HL-60/S4 treated with phorbol 12-myristate 13-acetate at 8.2 ng/mL for 4 days and 3 days (cell line): ENCODE measurements around the gene SPINK2.

Experiments used
- in situ Hi-C: fragments of 300-500 bp; cut with MboI; formaldehyde crosslinking; loops from 2 replicates; pipeline ENCODE4 v1.15.0; 2022; ENCODE audit warnings: low sequenced_read_pairs

Gene SPINK2, protein sequence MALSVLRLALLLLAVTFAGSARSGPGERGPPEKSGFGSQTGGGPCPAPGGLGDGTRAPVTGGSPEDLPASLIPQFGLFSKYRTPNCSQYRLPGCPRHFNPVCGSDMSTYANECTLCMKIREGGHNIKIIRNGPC

DNA sequence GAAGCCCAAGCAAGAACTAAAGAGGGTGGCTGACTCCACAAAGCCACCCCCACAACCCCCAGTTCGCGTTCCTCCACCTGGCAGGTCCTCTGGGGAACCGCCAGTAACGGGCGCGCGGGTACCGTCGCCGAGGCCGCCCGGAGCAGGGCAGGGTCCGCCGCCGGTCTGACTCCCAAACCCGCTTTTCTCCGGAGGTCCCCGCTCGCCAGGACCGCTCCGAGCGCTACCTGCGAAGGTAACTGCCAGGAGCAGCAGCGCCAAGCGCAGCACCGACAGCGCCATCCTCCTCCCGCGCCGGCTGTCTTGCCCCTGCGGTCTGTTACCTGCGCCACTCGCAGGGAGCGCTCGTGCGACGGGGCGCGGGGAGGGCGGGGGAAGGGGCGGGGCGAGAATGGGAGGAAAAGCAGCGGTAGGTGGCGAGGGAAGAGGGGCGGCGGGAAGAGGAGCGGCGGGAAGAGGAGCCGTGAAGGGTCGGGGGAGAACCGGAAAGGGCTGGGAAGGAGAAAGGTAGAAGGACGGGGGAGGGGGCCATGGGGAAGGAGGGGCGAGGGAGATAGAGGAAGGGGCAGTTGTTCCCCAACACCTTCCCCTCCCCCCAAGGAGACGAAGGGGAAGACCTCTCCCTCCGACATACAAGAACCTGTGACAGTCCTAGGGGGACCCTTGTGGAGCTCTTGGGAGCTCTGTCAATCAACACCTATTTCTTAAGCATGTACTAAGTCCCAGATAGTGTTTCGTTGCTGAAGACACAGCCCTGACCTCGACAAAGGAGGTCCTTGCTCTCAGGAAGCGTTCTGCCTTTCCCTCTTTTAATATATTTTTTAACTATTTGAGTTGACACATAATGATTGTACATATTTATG, at the start of gene SPINK2:
Gene SPINK2 (minus strand): TSS at position 321 of the 863 bp plus-strand sequence. CDS start 39 bp downstream, at position 282.
- in situ Hi-C loops, result no loop called here

DNA sequence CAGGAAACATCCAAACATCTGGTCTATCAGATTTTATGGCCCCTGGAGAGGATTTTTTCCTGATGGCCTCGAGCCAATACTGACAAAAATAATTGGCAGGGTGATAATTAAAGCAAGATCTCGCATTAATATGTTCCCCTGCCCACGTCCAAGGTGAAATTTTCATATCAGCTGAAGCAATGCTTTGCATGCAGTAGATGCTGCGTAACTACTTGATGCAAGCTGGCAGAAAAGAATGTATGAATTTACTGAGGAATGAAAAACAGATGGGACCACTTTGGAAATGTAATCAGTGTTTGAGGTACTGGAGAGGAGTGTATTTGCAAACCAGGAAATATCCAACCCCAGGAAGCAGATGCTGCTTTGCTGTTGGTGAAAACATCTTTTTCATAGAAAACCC, 49.4 kb upstream of the SPINK2 start:
- in situ Hi-C loops, result no loop called here

DNA sequence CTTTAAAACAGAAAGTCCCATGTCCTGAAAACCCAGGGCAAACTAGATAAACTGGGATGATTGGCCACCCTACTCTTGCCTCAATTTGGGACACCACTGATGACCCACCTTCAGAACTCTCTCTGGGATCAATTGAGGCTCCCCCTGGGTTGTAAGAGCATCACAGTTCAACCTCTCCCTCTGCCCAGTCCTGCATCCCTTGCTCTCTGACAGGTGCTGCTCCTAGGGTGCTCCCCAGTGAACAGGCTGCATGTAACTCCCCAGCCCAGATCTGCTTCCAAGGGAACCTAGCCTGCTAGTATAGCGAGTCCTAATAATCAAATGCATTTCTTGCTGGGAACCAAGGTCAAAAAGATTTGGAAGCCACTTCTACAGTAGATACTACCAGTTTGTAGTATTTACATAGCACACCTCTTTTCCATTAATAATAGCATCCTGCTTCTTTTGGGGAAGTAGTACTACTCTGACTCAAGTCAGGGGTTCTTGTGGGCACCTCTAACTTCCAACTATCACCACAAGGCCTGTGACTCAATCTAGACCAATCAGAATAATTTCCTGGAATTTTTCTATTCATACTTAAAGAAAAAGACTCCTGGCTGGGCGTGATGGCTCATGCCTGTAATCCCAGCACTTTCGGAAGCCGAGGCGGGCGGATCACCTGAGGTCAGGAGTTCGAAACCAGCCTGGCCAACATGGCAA, 42.1 kb upstream of the SPINK2 start:
- in situ Hi-C loops, result no loop called here

DNA sequence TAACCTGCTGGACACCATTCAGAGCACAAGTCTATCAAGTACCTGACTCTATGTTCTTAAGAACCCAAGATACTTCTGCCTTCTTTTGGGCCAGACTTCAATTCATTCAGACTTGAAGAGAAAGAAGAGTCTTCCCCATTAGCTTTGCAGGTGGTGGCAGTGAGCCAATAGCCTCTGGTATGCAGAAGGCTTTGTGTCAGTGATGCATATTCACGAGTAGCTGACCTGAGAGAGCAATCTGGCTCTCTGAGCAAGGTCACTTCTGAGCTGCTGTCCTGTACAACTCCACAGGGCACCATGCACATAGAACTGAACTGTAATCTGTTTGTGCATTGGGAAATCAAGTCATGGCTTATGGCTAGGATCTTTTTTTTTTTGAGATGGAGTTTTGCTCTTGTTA, 39.9 kb upstream of the SPINK2 start:
- in situ Hi-C loops, result no loop called here

DNA sequence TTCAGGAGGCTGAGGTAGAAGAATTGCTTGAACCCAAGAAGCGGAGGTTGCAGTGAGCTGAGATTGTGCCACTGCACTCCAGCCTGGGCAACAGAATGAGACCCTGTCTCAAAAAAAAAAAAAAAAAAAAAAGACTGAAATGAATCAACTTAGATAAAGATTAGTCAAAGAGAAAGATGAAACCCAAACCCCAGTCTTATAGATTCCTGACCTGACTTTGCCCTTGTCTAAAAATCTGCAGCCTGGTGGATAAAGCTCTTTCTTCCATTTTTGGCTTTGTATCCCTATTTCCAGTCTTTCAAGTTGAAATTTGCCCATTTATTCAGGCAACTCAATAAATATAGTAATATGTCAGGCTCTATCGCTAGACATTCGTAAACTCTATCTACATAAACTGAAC, 39.3 kb upstream of the SPINK2 start:
- in situ Hi-C loops, result no loop called here

DNA sequence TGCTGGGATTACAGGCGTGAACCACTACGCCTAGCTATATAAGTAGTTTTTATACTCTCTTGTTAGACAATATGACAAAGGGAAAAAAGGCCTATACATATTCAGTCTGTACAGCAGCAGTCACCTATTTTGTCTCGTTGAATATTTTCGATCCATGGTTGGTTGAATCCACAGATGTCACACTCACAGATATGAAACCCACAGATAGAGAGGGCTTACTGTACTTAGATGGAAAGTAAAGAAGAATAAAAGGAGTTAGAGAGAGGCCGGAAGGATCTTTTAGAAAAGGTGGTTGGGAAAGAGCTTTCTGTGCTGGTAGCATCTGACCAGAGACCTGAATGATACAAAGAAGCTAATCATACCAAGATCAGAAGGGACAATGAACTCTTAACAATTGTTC, 38.3 kb upstream of the SPINK2 start:
- in situ Hi-C loops, result no loop called here

DNA sequence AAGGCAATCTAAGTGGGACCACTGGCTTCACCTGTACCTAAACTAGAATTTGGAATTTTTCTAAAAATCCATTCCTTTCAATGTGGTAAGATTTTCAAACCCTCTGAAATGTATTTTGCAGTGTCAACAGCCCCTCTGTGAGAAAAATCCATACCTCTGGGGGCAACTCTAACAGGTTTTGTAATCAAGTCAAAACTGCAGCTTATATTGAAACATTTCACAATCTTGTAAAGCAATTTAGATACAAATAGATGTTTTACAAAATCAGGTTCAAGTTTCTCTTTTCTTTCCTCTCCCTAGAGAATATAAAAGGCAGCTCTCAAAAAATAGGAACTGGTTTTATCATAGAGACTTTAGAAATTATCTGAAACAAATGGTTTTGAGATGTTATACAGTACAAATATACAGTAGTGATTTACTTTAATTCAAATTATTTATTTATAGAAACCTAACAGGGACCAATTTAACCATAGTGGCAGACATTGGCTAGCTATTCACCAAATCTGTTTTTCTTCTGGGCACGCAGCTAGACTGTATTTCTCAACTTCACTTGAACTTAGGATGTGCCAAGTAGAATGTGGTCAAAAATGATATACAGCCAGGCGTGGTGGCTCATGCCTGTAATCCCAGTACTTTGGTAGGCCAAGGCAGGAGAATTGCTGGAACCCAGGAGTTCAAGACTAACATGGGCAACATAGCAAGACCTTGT, 36.3 kb upstream of the SPINK2 start:
- in situ Hi-C loops, result no loop called here

DNA sequence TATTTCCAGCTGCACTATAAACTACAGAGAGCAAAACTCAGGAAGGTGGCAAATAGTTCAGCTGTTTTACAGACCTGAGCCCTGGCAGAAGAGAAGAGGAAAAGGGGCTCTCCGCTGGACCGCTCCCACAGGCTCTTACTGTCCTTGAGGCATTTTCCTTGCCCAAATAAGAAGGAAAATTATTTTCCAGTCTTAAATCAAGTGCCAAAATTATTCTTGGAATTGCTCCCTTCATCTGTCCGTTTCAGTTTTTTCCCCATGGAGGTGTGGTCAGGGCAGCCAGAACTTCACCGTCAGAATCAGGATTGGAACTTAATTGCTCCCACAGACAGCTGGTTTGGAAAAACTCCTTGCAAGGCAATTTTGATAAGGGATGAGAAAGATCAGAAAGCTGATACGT, 35.2 kb upstream of the SPINK2 start:
- in situ Hi-C loops, result no loop called here

DNA sequence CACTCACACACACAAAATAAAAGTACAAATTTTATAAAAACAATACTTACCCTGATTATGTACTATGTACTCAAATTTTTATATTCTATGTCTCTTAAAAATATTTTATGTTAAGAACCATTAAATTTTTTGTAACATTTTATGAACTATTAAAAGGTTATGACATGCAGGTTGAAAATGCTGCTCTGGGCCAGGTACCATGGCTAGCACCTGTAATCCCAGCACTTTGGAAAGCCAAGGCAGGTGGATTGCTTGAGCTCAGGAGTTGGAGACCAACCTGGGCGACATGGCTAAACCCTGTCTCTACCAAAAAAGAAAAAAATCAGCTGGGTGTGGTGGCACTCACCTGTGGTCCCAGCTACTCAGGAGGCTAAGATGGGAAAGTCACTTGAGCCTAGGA, 29.4 kb upstream of the SPINK2 start:
- in situ Hi-C loops, result no loop called here

DNA sequence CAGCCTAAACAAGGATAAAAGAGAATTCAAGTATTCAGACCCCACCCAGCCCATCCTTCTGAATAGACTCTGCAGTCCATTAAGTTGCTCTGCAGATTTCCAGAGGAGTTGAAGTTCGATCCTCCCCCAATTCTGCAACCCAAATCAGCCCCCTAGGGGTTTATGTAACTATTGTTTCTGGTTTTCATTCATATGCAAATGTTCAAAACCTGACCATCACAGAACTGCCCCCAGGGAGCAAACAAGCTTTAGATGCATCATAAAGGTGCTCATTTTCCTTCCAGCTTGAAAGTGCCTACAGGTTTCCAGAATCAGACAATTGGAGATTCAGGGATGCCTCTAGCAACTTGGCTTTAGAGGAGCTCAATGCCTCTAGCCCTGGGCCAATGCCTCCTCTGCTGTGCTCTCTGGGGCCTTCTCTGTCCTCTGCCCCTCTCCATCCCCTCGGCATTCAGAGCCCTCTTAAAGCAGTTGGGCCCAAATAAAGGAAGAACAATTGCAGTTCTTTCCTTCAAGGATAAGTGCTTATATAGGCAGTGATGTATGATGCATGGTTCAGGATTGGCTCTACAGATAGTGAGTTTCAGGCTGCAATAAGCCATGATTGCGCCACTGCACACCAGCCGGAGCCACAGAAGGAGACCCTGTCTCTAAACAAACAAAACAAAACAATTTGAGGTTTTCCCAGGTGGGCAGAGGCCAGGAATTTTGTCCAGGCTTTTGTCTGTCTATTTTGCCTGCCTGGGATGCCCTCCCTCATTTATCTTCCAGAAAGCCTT, 23.5 kb upstream of the SPINK2 start:
- in situ Hi-C loops, result no loop called here

DNA sequence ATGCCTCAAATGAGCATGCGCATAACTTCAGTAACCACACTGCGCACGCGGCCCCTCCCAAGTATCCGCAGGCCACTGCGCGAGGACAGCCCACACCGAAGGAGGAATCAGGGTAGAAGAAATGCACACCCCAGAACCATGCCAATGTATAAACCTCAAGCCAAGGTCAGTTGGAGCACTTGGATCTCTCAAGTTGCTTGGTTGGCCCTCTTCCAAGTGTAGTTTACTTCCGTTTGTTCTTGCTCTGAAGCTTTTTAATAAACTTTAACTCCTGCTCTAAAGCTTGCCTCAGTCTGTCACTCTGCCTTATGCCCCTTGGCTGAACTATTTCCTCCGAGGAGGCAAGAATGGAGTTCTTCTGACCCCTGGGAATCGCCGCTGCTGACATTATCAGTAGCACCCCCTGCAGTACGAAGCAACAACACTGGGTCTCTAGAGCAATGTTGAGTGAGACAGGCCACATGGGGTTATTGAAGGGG, 22.0 kb upstream of the SPINK2 start:
- in situ Hi-C loops, result no loop called here

DNA sequence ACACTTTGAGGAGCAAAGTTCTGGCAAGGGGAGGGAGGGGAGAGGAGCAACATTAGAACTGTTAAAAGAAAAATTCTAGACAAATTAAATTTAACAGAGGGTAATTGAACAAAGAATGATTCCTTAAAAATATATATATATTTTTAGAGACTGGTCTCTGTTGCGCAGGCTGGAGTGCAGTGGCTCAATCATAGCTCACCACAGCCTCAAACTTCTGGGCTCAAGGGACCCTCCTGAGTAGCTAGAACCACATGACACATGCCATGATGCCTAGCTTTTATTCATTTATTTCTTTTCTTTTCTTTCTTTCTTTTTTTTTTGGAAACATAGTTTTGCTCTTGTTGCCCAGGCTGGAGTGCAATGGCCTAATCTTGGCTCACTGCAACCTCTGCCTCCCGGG, 19.1 kb upstream of the SPINK2 start:
- in situ Hi-C loops, result no loop called here

DNA sequence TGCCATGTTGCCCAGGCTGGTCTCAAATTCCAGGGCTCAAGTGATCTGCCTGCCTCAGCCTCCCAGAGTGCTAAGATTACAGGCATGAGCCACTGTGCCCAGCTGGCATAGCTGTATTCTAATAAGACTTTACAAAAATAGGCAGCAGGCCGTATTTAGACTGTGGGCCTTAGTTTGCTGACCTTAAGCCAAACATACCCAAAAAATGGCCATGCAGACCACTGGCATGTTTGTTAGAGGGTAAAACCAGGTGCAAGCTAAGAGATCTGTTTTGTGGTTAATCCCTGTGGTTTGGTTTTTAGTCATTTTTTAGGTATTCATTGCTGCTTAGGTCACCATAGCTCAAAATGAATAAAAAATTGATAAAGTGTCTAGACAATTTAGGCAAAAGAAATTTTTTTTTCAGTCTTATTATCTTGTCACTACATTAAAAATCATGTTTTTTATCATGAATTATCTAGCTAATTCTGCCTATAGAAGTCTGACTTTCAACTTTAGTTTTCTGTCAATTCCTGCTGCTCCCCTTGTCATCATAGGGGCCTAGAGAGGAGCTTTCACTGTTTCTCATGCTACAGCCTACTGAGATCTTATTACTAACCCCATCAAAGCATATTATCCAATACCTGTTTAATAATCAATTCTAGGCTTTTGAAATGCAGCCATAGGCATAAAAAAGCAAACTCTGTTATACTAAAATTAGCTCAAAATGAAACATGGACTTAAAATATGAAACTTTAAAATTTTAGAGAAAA, 7.5 kb upstream of the SPINK2 start:
- in situ Hi-C loops, result no loop called here

DNA sequence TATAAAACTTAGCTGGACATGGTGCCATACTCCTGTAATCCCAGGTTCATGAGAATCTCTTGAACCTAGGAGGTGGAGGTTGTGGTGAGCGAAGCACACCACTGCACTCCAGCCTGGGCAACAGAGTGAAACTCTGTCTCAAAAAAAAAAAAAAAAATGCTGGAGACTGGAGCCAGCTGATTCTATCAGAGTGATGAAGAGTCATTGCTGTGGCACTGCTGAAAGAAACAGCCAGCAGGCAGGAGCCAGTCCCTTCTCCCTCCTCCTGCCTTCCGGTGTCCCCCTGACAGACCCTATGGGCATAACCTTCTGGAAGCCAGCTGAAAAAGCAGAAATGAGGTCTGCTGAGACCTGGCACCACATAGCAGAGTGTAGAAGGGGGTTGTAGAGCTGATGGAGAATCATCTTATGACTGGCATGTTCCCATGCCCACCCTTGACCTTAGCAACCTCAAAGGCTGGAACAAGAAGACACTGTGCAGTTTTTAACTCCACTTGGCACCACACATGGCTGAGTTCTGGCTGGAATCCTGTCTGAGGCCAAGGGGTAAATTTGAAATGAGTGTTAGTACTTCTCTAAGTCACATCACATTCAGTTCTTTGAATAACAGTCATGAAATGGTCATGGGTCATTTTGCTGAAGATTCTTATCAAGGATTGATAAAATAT, 2.6 kb upstream of the SPINK2 start:
- in situ Hi-C loops, result no loop called here

DNA sequence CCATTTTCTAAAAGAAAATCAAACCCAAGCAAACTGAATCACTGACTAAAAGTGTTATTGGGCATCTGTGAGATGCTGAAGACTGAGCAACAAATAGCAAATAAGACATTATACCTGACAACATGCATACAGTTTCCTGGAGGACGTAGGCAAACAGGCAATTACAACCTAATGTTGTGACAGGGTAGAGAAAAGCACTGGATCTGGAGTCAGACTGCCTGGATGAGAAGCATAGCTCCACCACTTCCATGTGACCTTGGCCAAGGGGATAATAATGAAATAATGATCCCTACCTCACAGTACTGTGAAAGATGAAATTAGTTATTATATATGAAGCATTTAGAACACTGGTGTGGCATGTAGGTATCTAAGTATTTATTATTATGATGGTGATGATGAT, 2.7 kb downstream of the SPINK2 start:
- in situ Hi-C loops, result no loop called here

DNA sequence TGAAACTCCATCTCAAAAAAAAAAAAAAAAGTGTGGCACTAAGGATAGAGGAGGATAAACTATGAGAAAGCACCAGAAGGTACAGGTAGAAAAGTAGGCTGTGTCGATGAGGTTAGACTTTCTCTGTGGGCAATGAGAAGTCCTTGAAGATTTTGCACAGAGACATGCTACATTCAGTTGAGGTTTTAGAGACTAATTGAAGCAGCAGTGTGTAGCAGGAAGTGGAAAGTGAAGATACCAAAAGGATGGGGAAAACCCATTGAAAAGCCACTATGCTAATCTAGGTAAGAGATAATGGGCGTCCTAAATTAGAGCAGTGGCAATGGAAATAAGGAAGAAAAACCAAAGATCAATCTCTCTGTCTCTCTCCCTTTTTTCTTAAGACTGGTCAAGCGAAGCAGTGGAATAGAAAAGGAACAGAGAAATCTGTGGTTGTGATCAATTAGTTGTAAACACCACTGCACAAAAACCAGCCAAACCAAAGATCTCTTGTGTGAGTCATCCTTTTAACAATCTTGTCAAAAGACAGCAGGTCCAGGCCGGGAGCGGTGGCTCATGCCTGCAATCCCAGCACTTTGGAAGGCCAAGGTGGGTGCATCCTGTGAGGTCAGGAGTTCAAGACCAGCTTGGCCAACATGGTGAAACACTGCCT, 3.5 kb downstream of the SPINK2 start:
- in situ Hi-C loops, result no loop called here

DNA sequence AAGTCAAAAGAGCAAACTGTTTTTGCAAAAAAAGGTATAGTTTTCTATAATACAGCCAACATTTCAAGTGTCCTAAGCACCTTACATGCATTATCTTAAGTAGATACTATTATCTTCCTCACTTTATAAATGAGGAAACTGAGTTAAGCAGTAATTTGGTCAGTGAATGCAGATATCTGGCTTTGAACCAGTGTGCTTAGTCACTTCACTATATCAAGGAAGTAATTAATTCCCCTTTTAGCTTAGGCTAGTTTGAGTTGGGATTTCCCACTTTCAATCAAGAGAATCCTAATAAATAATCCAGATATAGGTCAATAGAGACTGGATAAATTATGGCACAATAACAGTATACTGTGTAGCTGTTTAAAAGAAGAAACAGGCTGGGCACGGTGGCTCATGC, 14.8 kb downstream of the SPINK2 start:
- in situ Hi-C loops, result no loop called here

DNA sequence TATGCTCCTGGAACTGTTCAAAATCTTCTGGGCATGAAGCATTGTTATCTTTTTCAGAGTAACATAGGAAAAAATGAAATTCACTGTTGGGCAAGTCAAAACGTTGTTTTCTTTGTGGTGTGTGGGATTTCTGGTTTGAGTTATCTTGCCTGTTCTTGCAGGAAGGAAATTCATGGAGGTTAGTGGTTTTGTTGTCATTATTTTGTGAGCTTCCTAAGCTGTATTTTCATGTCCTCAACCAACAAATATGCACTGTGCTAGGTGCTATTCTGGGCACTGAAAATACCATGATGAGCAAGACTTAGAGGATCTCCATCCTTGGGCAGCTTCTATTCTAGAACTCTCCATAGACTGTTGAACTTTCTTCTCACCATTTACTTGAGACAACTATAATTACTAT, 16.9 kb downstream of the SPINK2 start:
- in situ Hi-C loops, result no loop called here

DNA sequence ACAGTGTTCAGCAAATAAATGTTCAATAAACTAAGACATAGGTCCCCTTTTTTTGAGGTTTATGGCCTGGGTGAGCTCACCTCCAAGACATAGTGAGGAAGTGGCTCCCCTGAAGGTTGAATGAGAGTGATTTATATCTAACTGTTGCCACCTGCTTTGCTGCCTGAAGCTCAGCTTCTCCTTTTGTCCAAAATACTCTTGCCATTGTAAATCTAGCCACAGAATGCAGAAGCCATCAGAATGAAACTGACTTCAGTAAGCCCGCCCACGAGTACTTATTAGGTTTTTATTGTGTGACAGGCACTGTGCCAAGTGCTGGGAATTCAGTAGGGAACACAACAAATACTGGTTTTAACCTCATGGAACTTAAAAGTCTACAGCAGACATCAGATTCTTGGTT, 18.0 kb downstream of the SPINK2 start:
- in situ Hi-C loops, result no loop called here
